Peyer's patch (tissue), 4 donors: Measurements from ENCODE around the gene PWWP2B. TPM values are rescaled to one million over a fixed set of nuclear protein-coding genes. Genes with fewer than 3 reads are reported as not detected.
A peak's percentile ranks its signal among the peaks of the same experiment; 100 is the strongest.

Source experiments
- DNase-seq, 3 donors: peaks; one replicate each; pipeline ENCODE4 v3.0.0-alpha.2; 2017 to 2019
- H3K27ac ChIP-seq, 4 donors: fragments of 200-600 bp; sonication (generic); one replicate each; pipeline ENCODE4 v1.5.1; 2016 to 2019
- H3K27me3 ChIP-seq, 2 donors: fragments of 200-600 bp; sonication (generic); one replicate each; pipeline ENCODE4 v1.5.1; 2019
- H3K36me3 ChIP-seq, 3 donors: fragments of 200-600 bp; sonication (generic); one replicate each; pipeline ENCODE4 v1.5.1; 2016 to 2019
- H3K4me1 ChIP-seq, 4 donors: fragments of 200-600 bp; sonication (generic); one replicate each; pipeline ENCODE4 v1.5.1; 2016 to 2019
- H3K4me3 ChIP-seq, 4 donors: fragments of 200-600 bp; sonication (generic); 1 replicate in 3 of 4; 2 replicates in 1 of 4; pipeline ENCODE4 v1.5.1; 2016 to 2019; ENCODE audit warnings: mild to moderate bottlenecking in 1 of 4
- H3K9me3 ChIP-seq, 4 donors: fragments of 200-600 bp; sonication (generic); one replicate each; pipeline ENCODE4 v1.5.1; 2016 to 2019; ENCODE audit warnings: mild to moderate bottlenecking in 1 of 4
- POLR2A ChIP-seq, 2 donors: fragments of 450-650 bp; IDR thresholded peaks; one replicate each; pipeline ENCODE4 v1.5.1; 2017; ENCODE audit warnings: antibody characterized with exemption in 2 of 2, mild to moderate bottlenecking in 2 of 2, moderate library complexity in 2 of 2
- total RNA-seq, 4 donors: library from RNA; depleted of rRNA; stranded (reverse); fragments of >200 nt; gene quantifications; one replicate each; pipeline ENCODE4 v1.1.0, GENCODE V29; 2016
- TF ChIP-seq, protein P1 (sequence below), 6 experiments: fragments of 450-650 bp in 4 of 6; fragments of 200-600 bp in 2 of 6; sonication (generic) in 1 of 6; IDR thresholded peaks; one replicate each; pipeline ENCODE4 v1.5.1; 2017 to 2019; ENCODE audit warnings: antibody characterized with exemption in 6 of 6, mild to moderate bottlenecking in 3 of 6, moderate library complexity in 1 of 6

Gene PWWP2B
- total RNA-seq, 4 donors from 2014 or later = 11.4 to 19.2 (median 15.1) TPM

DNA sequence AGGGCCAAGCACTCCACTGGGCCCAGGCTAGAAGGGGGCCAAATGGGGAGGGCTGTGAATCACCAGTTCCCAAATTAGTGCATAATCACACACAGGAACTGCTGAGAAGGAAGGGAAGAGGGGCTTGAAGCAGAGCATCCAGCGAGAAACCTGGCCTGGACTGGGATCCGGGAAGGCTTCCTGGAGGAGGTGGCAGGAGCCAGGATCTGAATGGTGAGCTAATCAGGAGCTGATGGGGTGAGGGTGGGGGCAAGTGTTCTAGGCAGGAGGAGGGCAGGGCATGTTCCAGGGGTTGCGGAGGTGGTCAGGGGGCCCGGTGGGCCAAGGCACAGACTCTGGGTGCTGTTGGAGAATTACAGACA is 12.6 kb downstream of the PWWP2B start:
- Histone ChIP-seq H3K36me3 (peaks cover 0 to 23% (median 0%) of the 10 kb centered on the region in 3 donors), H3K27ac (peak overlapping the region in 1 of 4 donors; percentile 91), H3K4me1 (peaks cover 12 to 55% (median 17%) of the 10 kb centered on the region in 4 donors), H3K27me3 (no peaks in the 10 kb centered on the region), H3K9me3 (no peaks in the 10 kb centered on the region), H3K4me3 (no peak overlapping the region)
- TF ChIP-seq POLR2A (IDR thresholded peaks at IDR 0.05) = no peak
- TF ChIP-seq, protein P1, sequence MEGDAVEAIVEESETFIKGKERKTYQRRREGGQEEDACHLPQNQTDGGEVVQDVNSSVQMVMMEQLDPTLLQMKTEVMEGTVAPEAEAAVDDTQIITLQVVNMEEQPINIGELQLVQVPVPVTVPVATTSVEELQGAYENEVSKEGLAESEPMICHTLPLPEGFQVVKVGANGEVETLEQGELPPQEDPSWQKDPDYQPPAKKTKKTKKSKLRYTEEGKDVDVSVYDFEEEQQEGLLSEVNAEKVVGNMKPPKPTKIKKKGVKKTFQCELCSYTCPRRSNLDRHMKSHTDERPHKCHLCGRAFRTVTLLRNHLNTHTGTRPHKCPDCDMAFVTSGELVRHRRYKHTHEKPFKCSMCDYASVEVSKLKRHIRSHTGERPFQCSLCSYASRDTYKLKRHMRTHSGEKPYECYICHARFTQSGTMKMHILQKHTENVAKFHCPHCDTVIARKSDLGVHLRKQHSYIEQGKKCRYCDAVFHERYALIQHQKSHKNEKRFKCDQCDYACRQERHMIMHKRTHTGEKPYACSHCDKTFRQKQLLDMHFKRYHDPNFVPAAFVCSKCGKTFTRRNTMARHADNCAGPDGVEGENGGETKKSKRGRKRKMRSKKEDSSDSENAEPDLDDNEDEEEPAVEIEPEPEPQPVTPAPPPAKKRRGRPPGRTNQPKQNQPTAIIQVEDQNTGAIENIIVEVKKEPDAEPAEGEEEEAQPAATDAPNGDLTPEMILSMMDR (IDR thresholded peaks at IDR 0.05) = no peak
- no peak for DNase-seq

DNA sequence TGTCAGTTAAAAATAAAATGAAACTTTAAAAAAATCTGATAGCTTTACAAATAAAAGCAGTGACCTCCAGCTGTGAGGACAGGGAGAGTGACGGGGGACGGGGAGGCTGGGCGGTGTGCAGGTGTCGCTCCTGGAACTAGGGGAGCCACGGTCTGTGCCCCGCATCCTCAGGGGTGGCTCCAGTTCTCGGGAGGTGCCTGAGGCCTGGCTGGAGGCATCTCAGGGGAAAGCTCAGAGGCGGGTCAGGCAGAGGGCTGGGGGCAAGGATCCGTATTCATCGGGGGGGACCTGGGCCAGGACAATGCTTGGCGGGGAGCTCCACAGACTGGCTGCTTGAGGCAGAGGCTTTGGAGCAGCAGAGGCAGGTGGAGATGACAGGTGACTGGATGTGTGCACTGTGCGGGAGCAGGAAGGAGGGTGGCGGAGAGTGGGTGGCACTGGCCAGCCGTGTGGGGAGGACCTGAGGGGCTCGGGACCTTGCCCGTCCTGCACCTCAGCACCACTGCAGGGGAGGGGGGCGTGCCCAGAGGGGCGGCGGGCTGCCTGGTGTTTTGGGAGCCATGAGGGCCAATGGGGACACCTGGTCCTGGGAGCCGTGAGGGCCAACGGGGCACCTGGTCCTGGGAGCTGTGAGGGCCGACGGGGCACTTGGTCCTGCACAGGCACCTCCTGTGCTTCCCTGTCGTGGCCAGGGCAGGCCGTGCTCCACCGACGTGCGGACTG is 13.2 kb downstream of the PWWP2B start:
- Histone ChIP-seq H3K4me3 (no peak overlapping the region), H3K9me3 (no peaks in the 10 kb centered on the region), H3K4me1 (peaks cover 12 to 55% (median 17%) of the 10 kb centered on the region in 4 donors), H3K27ac (no peak overlapping the region), H3K27me3 (no peaks in the 10 kb centered on the region), H3K36me3 (peaks cover 0 to 18% (median 0%) of the 10 kb centered on the region in 3 donors)
- DNase-seq = no peak
- TF ChIP-seq, protein P1 (IDR thresholded peaks at IDR 0.05) = no peak
- TF ChIP-seq POLR2A (IDR thresholded peaks at IDR 0.05) = no peak

- Histone ChIP-seq H3K27ac (peak overlapping the region in 3 of 4 donors; percentile 40 to 79 (median 73)), H3K9me3 (no peaks in the 10 kb centered on the region), H3K36me3 (peaks cover 0 to 10% (median 0%) of the 10 kb centered on the region in 3 donors), H3K4me3 (no peak overlapping the region), H3K4me1 (peaks cover 12 to 55% (median 17%) of the 10 kb centered on the region in 4 donors), H3K27me3 (no peaks in the 10 kb centered on the region)
- no peak for TF ChIP-seq POLR2A (IDR thresholded peaks at IDR 0.05)
- TF ChIP-seq, protein P1 (IDR thresholded peaks at IDR 0.05) = no peak
- DNase-seq = no peak
These were observed 14.0 kb downstream of the PWWP2B start for GRCh38 chr10:132410779-132411532.

- TF ChIP-seq, protein P1 (IDR thresholded peaks at IDR 0.05) = peak in 1 of 6 experiments; percentile 4
- TF ChIP-seq POLR2A (IDR thresholded peaks at IDR 0.05) = no peak
- H3K27ac ChIP-seq = peak overlapping the region in 3 of 4 donors; percentile 40 to 79 (median 73)
- H3K4me1 ChIP-seq = peaks cover 13 to 55% (median 18%) of the 10 kb centered on the region in 4 donors
- H3K27me3 ChIP-seq = no peaks in the 10 kb centered on the region
- no peaks in the 10 kb centered on the region for H3K9me3 ChIP-seq
- DNase-seq = peak in 1 of 3 donors; percentile 70
- peaks cover 0 to 3% (median 0%) of the 10 kb centered on the region in 3 donors for H3K36me3 ChIP-seq
- peak overlapping the region in 1 of 4 donors; percentile 1 for H3K4me3 ChIP-seq
These were observed 14.7 kb downstream of the PWWP2B start for GRCh38 chr10:132411561-132412253.
